Measurements from ENCODE around the gene TXNDC2.

TXNDC2 gene

DNA sequence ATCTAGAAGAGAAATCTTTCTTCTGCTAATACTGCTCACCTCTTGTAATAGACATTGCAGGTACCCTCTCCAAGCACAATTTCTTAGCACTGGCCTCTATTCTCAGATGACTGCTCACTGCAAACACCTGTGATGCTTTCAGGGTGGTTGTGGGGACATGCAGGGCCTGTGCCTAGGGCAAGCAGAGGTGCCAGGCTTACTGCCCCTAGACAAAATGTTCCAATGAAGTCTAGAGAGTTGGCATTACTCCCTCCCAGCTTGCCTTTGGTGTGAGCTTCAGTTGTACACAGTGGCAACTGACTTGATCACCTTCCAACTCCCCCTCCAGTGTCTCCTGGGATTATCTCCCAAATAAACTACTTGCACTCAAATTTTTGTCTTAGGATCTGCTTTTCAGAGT lies 12.9 kb upstream of the TXNDC2 start:
- TF ChIP-seq, protein P1, sequence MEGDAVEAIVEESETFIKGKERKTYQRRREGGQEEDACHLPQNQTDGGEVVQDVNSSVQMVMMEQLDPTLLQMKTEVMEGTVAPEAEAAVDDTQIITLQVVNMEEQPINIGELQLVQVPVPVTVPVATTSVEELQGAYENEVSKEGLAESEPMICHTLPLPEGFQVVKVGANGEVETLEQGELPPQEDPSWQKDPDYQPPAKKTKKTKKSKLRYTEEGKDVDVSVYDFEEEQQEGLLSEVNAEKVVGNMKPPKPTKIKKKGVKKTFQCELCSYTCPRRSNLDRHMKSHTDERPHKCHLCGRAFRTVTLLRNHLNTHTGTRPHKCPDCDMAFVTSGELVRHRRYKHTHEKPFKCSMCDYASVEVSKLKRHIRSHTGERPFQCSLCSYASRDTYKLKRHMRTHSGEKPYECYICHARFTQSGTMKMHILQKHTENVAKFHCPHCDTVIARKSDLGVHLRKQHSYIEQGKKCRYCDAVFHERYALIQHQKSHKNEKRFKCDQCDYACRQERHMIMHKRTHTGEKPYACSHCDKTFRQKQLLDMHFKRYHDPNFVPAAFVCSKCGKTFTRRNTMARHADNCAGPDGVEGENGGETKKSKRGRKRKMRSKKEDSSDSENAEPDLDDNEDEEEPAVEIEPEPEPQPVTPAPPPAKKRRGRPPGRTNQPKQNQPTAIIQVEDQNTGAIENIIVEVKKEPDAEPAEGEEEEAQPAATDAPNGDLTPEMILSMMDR (IDR thresholded peaks at IDR 0.05; ENCODE audit: control insufficient read depth, insufficient read depth, low read depth, low read length, missing control alignments) = no peak
- no peak overlapping the region for H3K4me3 ChIP-seq (ENCODE audit: control insufficient read depth, low read depth, low read length)
- no peak for DNase-seq (ENCODE audit: low read depth)

DNA sequence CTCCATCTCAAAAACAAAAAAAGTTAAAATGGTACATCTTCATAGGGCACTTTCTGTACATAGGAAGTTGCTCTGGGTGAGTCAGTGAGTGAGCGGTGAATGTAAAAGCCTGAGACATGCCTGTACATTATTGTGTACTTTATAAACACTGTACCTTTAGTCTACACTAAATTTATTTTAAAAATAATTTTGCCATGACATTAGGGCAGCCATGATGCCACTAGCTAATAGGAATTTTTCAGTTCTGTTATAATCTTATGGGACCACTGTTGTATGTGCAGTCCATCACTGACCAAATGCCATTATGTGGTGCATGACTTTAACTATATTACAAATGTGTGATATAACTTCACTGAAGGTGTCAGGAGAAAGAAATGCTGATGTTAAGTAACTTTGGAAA lies 11.0 kb upstream of the TXNDC2 start:
- DNase-seq (ENCODE audit: low read depth) = no peak
- no peak overlapping the region for H3K4me3 ChIP-seq (ENCODE audit: control insufficient read depth, low read depth, low read length)
- TF ChIP-seq, protein P1 (IDR thresholded peaks at IDR 0.05; ENCODE audit: control insufficient read depth, insufficient read depth, low read depth, low read length, missing control alignments) = no peak

DNA sequence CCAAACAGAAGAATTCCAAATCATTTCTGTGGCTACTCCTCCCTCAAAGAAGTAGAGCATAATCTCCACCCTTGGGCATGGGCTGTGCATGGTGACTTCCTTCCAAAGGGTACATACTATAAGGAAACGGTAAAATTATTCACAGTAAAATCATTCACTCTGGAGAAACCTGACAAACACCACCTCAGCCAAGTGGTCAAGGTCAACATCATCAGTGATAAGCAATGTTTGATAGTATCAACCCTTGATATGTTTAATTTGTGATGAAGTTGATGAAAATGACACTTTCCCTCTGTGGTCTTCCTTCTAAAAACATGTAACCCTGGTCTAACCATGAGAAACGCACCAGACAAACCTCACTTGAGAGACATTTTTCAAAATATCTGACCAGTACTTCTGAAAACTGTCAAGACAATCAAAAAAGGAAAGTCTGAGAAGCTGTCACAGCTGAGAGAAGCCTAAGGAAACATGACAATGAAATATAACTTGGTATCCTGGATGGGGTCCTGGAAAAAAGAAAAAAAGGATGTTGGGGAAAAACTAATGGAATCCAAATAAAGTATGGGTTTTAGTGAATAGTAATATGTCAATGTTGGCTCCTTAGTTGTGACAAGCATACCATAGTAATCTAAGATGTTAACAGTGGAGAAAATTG lies 9.4 kb upstream of the TXNDC2 start:
- no peak overlapping the region for H3K4me3 ChIP-seq (ENCODE audit: control insufficient read depth, low read depth, low read length)

GRCh38 chr18:9876867-9877654 lies 8.7 kb upstream of the TXNDC2 start:
- DNase-seq (ENCODE audit: low read depth) = peak; percentile 88
- TF ChIP-seq, protein P1 (IDR thresholded peaks at IDR 0.05; ENCODE audit: control insufficient read depth, insufficient read depth, low read depth, low read length, missing control alignments) = no peak
- peak overlapping the region; percentile 29 for H3K4me3 ChIP-seq (ENCODE audit: control insufficient read depth, low read depth, low read length)

More for the DNA sequence above, 9.4 kb upstream of the TXNDC2 start:
- no peak for DNase-seq (ENCODE audit: low read depth)
- TF ChIP-seq, protein P1 (IDR thresholded peaks at IDR 0.05; ENCODE audit: control insufficient read depth, insufficient read depth, low read depth, low read length, missing control alignments) = no peak

DNA sequence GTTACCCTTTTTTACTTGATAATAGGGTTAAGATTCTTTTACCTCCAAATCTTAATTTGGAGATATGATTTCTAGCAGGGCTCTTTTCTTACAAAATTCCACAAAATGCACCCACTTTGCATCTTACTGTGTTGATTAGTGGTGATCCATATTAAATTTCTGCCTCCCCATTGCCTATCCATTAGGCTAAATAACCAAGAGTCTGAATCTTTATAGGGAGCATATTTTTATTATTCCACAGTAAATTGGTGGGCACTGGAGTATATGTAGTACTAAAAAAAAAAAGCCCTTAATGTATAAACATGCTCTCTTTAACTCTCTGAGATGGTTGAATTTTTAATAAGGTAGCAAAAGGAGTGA lies 8.1 kb upstream of the TXNDC2 start:
- TF ChIP-seq, protein P1 (IDR thresholded peaks at IDR 0.05; ENCODE audit: control insufficient read depth, insufficient read depth, low read depth, low read length, missing control alignments) = no peak
- DNase-seq (ENCODE audit: low read depth) = no peak
- H3K4me3 ChIP-seq (ENCODE audit: control insufficient read depth, low read depth, low read length) = peak overlapping the region; percentile 29

DNA sequence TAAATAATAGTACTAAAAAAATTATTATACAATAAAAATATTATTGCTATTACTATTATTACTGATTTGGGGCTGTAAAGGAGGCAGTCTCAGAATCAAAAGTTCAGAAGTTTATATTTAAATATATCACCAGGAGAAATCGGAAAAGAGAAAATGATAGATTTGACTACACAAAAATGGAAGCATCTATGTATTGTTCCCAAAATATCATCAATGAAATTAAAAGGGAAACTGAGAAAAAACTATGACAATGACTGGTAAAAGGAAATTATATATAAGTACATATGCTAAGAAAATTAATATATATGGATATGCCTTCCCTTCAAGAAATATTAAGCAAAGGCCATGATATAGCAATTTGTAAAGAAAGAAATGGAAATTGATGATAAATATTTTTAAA lies 7.7 kb upstream of the TXNDC2 start:
- no peak for DNase-seq (ENCODE audit: low read depth)
- TF ChIP-seq, protein P1 (IDR thresholded peaks at IDR 0.05; ENCODE audit: control insufficient read depth, insufficient read depth, low read depth, low read length, missing control alignments) = no peak

More for the DNA sequence above, 7.7 kb upstream of the TXNDC2 start:
- H3K4me3 ChIP-seq (ENCODE audit: control insufficient read depth, low read depth, low read length) = no peak overlapping the region

Data from AG09309 (cell line).